Measurements from ENCODE around the gene ACTL7A.

DNA sequence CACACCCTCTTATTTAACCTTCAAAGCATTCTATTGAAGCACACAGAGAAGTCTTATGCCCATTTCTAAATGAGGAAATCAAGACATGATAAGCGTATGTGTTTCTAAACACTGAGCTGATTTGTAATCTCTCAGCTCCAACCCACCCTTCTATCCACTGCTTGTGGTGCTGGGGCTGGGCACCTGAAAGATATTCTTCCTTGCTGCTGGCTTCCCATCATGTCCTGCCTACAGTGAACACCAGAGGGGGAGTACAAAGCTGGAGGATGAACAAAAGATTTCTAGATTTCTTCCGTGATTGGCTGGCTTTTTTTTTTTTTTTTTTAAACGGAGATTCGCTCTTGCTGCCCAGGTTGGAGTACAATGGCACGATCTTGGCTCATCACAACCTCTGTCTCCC, 14.4 kb downstream of the ACTL7A start:
- TF ChIP-seq ZNF274 (IDR thresholded peaks at IDR 0.05; ENCODE audit: low read depth, low read length) = no peak
- no peak for TF ChIP-seq SUZ12 (IDR thresholded peaks at IDR 0.05; ENCODE audit: extremely low read depth, insufficient read depth, insufficient read length)
- TF ChIP-seq YY1 (IDR thresholded peaks at IDR 0.05; ENCODE audit: insufficient read depth, insufficient read length) = no peak
